ENCODE measurements around the gene SRRM1. TPM values are rescaled to one million over a fixed set of nuclear protein-coding genes. Genes with fewer than 3 reads are reported as not detected.

SRRM1 gene
- polyA plus RNA-seq, 3 donors, result 55.9 to 106 (median 75.9) TPM

- H3K4me1 Mint-ChIP-seq, result peaks cover 28% of the 10 kb centered on the region
- Histone ChIP-seq H4K20me1 (ENCODE audit: insufficient read depth, low read length) (peaks cover 32% of the 10 kb centered on the region), H3K9me3 (replicated peaks in 1 of 2; ENCODE audit: control insufficient read depth in 1 of 2, insufficient read depth in 1 of 2, low read length in 2 of 2) (no peaks in the 10 kb centered on the region), H3K9ac (ENCODE audit: insufficient read depth, low read length, poor library complexity, severe bottlenecking) (peak overlapping the region; percentile 90), H3K4me2 (replicated peaks; ENCODE audit: extremely low read depth, low read length, poor library complexity, severe bottlenecking) (peak overlapping the region; percentile 78), H3K4me3 (replicated peaks in 1 of 3; ENCODE audit: low read depth in 2 of 3, low read length in 3 of 3) (peak overlapping the region; percentile 31 to 94 (median 50)), H2AFZ (ENCODE audit: insufficient read depth, low read depth, low read length, poor library complexity, severe bottlenecking) (peak overlapping the region; percentile 74), H3K4me1 (ENCODE audit: control insufficient read depth in 1 of 2, insufficient read depth in 2 of 2, low read length in 2 of 2) (peaks cover 14 to 26% of the 10 kb centered on the region in 2 donors), H3K79me2 (ENCODE audit: insufficient read depth, low read length) (peaks cover 36% of the 10 kb centered on the region), H3K27ac (ENCODE audit: low read depth in 1 of 2, low read length in 2 of 2) (peak overlapping the region; percentile 94 to 95), H3K27me3 (ENCODE audit: control insufficient read depth in 2 of 2, insufficient read depth in 2 of 2, low read length in 2 of 2) (no peaks in the 10 kb centered on the region), H3K36me3 (replicated peaks in 1 of 2; ENCODE audit: control insufficient read depth in 1 of 2, insufficient read depth in 2 of 2, low read length in 2 of 2) (peaks cover 15 to 18% of the 10 kb centered on the region in 2 donors)
- peaks cover 15 to 16% of the 10 kb centered on the region in 2 donors for H3K36me3 Mint-ChIP-seq
- H3K27ac Mint-ChIP-seq, result peak overlapping the region; percentile 98 to 100 (median 99)
- H3K9me3 Mint-ChIP-seq, result peaks cover 0 to 4% (median 0%) of the 10 kb centered on the region in 7 donors
- peaks cover 0 to 4% (median 1%) of the 10 kb centered on the region in 3 donors for H3K27me3 Mint-ChIP-seq (ENCODE audit: low read depth in 3 of 3)
- intact Hi-C loops (cut with micrococcal nuclease), result loop anchor here in 1 of 2 donors (5.0 to 10.0 kb wide), 4 partner anchors 449 to 1356 kb away; partner anchors contain the start of genes PAFAH2 and ZNF436
- peak overlapping the region; percentile 83 to 97 for H3K4me3 Mint-ChIP-seq
- peak; percentile 38 to 54 (median 45) for DNase-seq
- no peak for TF ChIP-seq CTCF (IDR thresholded peaks at IDR 0.05)
- 0% methylated on average over 10 of the region's 24 CpGs for WGBS (ENCODE audit: insufficient coverage)
These were observed 1.4 kb upstream of the SRRM1 start for GRCh38 chr1:24641646-24642151.

- peaks cover 0 to 1% (median 0%) of the 10 kb centered on the region in 3 donors for H3K27me3 Mint-ChIP-seq (ENCODE audit: low read depth in 3 of 3)
- Histone ChIP-seq H3K27ac (ENCODE audit: low read depth in 1 of 2, low read length in 2 of 2) (peak overlapping the region; percentile 85 to 95), H3K9ac (ENCODE audit: insufficient read depth, low read length, poor library complexity, severe bottlenecking) (peak overlapping the region; percentile 97), H4K20me1 (ENCODE audit: insufficient read depth, low read length) (peaks cover 51% of the 10 kb centered on the region), H3K9me3 (replicated peaks in 1 of 2; ENCODE audit: control insufficient read depth in 1 of 2, insufficient read depth in 1 of 2, low read length in 2 of 2) (no peaks in the 10 kb centered on the region), H3K79me2 (ENCODE audit: insufficient read depth, low read length) (peaks cover 55% of the 10 kb centered on the region), H3K36me3 (replicated peaks in 1 of 2; ENCODE audit: control insufficient read depth in 1 of 2, insufficient read depth in 2 of 2, low read length in 2 of 2) (peaks cover 34 to 36% of the 10 kb centered on the region in 2 donors), H2AFZ (ENCODE audit: insufficient read depth, low read depth, low read length, poor library complexity, severe bottlenecking) (peak overlapping the region; percentile 76), H3K4me1 (ENCODE audit: control insufficient read depth in 1 of 2, insufficient read depth in 2 of 2, low read length in 2 of 2) (peaks cover 14 to 26% of the 10 kb centered on the region in 2 donors), H3K4me3 (replicated peaks in 1 of 3; ENCODE audit: low read depth in 2 of 3, low read length in 3 of 3) (peak overlapping the region; percentile 94 to 95 (median 94)), H3K27me3 (ENCODE audit: control insufficient read depth in 2 of 2, insufficient read depth in 2 of 2, low read length in 2 of 2) (no peaks in the 10 kb centered on the region), H3K4me2 (replicated peaks; ENCODE audit: extremely low read depth, low read length, poor library complexity, severe bottlenecking) (peak overlapping the region; percentile 75)
- peak; percentile 44 to 69 (median 56) for DNase-seq
- WGBS (ENCODE audit: insufficient coverage), result 0% methylated on average over 13 of the region's 53 CpGs
- TF ChIP-seq CTCF (IDR thresholded peaks at IDR 0.05), result no peak
- H3K4me1 Mint-ChIP-seq, result peaks cover 28% of the 10 kb centered on the region
- peaks cover 33 to 34% of the 10 kb centered on the region in 2 donors for H3K36me3 Mint-ChIP-seq
- H3K9me3 Mint-ChIP-seq, result peaks cover 0 to 4% (median 0%) of the 10 kb centered on the region in 7 donors
- intact Hi-C loops (cut with micrococcal nuclease), result loop anchor here in 1 of 2 donors (5.0 to 10.0 kb wide), 4 partner anchors 451 to 1354 kb away; partner anchors contain the start of genes PAFAH2 and ZNF436
- H3K27ac Mint-ChIP-seq, result peak overlapping the region; percentile 84 to 98 (median 91)
- peak overlapping the region; percentile 83 to 91 for H3K4me3 Mint-ChIP-seq
These were observed 429 bp downstream of the SRRM1 start for GRCh38 chr1:24643363-24644099.
